ENCODE data around the gene TUG1.
A peak's percentile ranks its signal among the peaks of the same experiment; 100 is the strongest.

TUG1 gene

DNA sequence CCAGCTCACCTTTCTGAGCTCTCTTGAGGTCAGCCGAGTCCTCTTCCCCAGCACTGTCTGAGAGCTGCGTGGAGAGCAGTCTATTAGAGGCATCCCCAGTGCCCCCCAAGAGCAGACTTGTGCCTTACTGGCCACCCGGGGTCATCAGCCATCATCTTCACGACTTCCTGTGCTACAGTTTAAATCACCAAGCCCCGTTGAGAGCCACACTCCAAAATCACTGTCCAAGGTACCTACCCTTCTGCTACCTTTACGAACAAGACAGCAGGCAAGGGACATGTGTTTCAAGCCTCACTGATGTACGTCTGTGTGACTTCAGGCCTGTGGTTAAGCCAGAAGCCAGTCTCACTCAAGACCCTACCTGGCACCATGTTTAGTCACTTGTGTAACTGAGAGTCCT, 35.6 kb upstream of the TUG1 start:
- Mint-ChIP-seq H3K4me3 (no peak overlapping the region), H3K27ac (no peak overlapping the region), H3K27me3 (no peaks in the 10 kb centered on the region), H3K4me1 (ENCODE audit: low read depth in 2 of 2) (peaks cover 4 to 15% of the 10 kb centered on the region in 2 donors), H3K36me3 (ENCODE audit: insufficient read depth) (peaks cover 73% of the 10 kb centered on the region), H3K9me3 (no peaks in the 10 kb centered on the region)
- no peak for DNase-seq
- no peak for ATAC-seq (replicated peaks)

DNA sequence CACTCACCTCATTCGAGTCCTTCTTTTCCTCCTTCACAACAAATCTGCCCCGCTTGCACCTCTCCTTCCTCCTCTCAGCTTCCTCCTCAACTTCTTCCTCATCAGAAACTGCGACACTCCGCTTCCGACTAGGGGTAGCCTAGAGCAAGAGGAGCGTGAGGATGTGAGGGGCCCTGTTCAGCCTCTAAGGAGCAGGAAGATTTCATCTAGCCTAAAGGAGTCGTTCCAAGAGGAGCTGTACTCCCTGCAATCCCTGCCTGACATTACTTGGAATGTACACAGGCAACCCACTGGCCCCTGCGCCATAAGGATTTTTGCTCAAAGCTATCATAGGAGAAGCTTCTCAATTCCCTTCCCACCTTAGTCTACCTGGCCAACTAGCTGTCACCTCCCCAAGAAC, 35.0 kb upstream of the TUG1 start:
- DNase-seq (no peak), ATAC-seq (replicated peaks) (no peak)
- peaks cover 4 to 15% of the 10 kb centered on the region in 2 donors for H3K4me1 Mint-ChIP-seq (ENCODE audit: low read depth in 2 of 2)
- no peak overlapping the region for H3K4me3 Mint-ChIP-seq
- peak overlapping the region in 1 of 2 donors; percentile 60 for H3K27ac Mint-ChIP-seq
- no peaks in the 10 kb centered on the region for H3K9me3 Mint-ChIP-seq
- peaks cover 74% of the 10 kb centered on the region for H3K36me3 Mint-ChIP-seq (ENCODE audit: insufficient read depth)
- no peaks in the 10 kb centered on the region for H3K27me3 Mint-ChIP-seq

DNA sequence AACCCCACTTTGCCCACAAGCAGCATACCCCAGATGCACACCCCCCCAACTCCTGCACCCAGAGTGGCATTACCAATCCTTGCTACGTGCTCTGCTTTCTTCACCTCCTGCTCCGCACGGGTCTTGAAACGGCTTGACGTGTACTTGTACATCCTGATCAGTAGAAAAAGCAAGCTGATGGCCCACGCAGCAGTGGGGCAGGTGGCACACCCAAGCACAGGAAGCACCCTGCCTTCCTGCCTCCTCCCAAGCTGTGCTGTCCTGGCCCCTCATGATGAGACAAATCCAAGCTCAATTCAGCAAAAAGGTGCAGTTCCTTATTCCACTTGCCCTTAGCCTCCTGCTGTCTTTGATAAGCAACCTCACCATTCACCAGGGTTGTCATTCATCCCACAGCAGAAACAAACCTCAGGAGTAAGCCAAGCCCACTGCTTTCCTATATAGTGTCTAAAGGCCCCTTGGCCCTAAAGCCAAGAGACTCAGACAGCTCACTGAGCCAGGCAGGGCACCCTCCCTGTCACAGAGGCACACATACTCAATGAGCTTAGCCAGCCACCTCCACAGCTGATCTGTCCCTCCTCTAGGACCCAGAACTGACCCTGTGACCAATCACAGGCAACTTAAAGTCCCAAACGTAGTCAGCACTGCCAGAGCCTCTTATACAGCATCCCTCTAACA, 28.2 kb upstream of the TUG1 start:
- Mint-ChIP-seq H3K27ac (peak overlapping the region; percentile 89 to 91), H3K4me1 (ENCODE audit: low read depth in 2 of 2) (peaks cover 39 to 40% of the 10 kb centered on the region in 2 donors), H3K4me3 (peak overlapping the region; percentile 68 to 83), H3K9me3 (no peaks in the 10 kb centered on the region), H3K27me3 (no peaks in the 10 kb centered on the region), H3K36me3 (ENCODE audit: insufficient read depth) (peaks cover 64% of the 10 kb centered on the region)
- peak in 1 of 3 experiments; percentile 14 for DNase-seq
- ATAC-seq (replicated peaks), result peak; percentile 68

DNA sequence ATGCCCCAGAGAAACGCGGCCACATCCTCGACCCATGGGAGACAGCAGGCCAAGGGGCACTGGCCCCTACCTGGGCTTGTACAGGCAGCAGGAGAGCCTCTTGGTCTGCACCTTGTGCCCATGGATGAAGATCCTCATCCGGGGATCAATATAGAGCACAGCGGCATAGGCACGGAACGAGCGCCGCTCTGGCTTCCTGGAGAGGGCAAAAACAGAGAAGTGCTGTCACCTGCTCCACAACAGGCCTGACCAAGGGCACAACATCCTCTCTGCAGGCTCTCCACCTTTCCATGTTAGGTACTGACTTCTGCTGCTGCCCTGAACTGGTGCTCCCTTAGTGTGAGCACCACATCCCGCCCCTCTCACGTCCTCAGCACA, 27.7 kb upstream of the TUG1 start:
- ATAC-seq (replicated peaks) (no peak), DNase-seq (no peak)
- Mint-ChIP-seq H3K4me3 (peak overlapping the region; percentile 37 to 83), H3K36me3 (ENCODE audit: insufficient read depth) (peaks cover 61% of the 10 kb centered on the region), H3K9me3 (no peaks in the 10 kb centered on the region), H3K27me3 (no peaks in the 10 kb centered on the region), H3K4me1 (ENCODE audit: low read depth in 2 of 2) (peaks cover 39 to 40% of the 10 kb centered on the region in 2 donors), H3K27ac (peak overlapping the region; percentile 89 to 91)

DNA sequence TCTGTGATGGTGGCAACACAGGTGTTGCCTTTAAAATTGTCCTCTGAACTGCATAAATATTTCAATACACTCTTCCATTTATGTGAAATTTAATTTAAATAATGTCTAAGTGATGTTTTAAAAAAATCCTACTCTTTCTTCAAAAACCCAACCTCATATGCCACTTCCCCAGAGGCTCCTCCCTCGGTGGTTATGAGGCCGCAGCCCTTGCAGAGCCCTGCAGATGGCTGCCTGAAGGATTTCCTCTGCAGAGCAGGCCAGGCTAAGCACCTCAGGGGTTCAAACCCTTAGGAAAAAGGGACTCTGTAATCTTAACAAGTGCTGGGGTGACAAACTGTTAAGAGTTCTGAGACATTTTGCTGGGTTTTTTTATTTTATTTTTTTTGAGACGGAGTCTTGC, 25.7 kb upstream of the TUG1 start:
- no peaks in the 10 kb centered on the region for H3K27me3 Mint-ChIP-seq
- H3K36me3 Mint-ChIP-seq (ENCODE audit: insufficient read depth), result peaks cover 56% of the 10 kb centered on the region
- H3K4me3 Mint-ChIP-seq, result peak overlapping the region; percentile 7 to 50
- no peaks in the 10 kb centered on the region for H3K9me3 Mint-ChIP-seq
- H3K4me1 Mint-ChIP-seq (ENCODE audit: low read depth in 2 of 2), result peaks cover 39 to 40% of the 10 kb centered on the region in 2 donors
- peak; percentile 45 to 61 (median 55) for DNase-seq
- peak; percentile 93 for ATAC-seq (replicated peaks)
- peak overlapping the region in 1 of 2 donors; percentile 10 for H3K27ac Mint-ChIP-seq

DNA sequence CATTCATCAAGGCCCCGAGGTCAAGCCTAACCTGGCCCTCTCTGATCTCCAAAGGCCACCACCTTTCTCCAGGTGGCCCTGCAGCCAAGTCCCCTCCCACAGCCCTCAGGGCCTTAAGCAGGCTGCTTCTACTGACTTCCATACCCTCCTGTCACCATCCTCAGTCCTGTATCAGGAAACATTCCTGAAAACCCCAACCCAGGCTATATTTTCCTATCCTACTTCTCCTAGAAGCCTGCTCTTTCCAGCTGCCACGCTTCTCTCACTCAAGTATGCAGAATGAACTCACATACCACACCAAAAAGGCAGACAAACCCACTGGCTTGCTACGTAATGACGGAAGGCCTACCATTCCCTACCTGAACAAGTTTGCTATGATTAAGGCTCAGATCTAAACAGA, 24.1 kb upstream of the TUG1 start:
- Mint-ChIP-seq H3K9me3 (no peaks in the 10 kb centered on the region), H3K36me3 (ENCODE audit: insufficient read depth) (peaks cover 47% of the 10 kb centered on the region), H3K27ac (peak overlapping the region; percentile 4 to 31), H3K27me3 (no peaks in the 10 kb centered on the region), H3K4me3 (no peak overlapping the region), H3K4me1 (ENCODE audit: low read depth in 2 of 2) (peaks cover 36 to 37% of the 10 kb centered on the region in 2 donors)
- ATAC-seq (replicated peaks), result no peak
- DNase-seq, result no peak

DNA sequence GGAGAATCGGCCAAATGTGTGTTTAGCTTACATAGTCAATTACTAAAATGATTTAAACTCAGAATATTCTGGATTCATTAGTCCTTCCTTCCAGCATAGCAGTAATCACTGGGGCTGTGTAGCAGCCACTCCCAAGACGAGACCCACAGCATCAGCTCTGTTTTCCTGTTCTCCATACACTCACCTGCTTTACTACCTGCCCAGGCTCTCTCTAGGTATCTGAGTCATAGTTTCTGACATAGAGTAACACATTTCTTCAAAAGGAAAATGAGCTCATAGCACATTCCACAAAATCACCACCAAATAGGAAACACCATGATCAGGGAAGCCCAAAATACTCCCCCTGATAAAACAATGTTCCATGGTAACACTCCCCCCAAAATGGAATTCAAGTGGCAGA, 23.4 kb upstream of the TUG1 start:
- Mint-ChIP-seq H3K4me3 (no peak overlapping the region), H3K36me3 (ENCODE audit: insufficient read depth) (peaks cover 44% of the 10 kb centered on the region), H3K27me3 (no peaks in the 10 kb centered on the region), H3K9me3 (no peaks in the 10 kb centered on the region), H3K4me1 (ENCODE audit: low read depth in 2 of 2) (peaks cover 30 to 33% of the 10 kb centered on the region in 2 donors), H3K27ac (no peak overlapping the region)
- ATAC-seq (replicated peaks) (no peak), DNase-seq (no peak)

DNA sequence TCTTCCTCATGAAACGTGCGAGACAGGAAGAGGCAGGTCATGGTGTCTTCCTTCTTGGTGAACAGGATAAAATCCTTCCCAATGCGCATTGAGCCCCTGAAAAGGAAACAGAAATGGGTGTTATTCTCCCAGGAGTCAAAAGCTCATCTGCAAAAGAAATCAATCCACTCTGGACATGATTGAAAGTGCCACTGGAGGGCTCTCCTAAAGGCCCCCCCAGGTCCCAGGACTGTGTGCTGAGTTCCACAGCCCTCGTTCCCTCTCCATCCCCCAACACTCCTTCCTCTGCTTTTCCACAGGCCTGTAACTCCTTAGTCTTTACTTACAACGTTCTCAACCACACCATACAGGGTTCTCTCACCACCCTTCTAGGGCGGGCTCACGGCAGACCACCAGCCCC, 22.7 kb upstream of the TUG1 start:
- H3K27me3 Mint-ChIP-seq, result no peaks in the 10 kb centered on the region
- no peak for DNase-seq
- H3K9me3 Mint-ChIP-seq, result no peaks in the 10 kb centered on the region
- no peak overlapping the region for H3K4me3 Mint-ChIP-seq
- peaks cover 41% of the 10 kb centered on the region for H3K36me3 Mint-ChIP-seq (ENCODE audit: insufficient read depth)
- no peak for ATAC-seq (replicated peaks)
- peaks cover 24 to 26% of the 10 kb centered on the region in 2 donors for H3K4me1 Mint-ChIP-seq (ENCODE audit: low read depth in 2 of 2)
- no peak overlapping the region for H3K27ac Mint-ChIP-seq

DNA sequence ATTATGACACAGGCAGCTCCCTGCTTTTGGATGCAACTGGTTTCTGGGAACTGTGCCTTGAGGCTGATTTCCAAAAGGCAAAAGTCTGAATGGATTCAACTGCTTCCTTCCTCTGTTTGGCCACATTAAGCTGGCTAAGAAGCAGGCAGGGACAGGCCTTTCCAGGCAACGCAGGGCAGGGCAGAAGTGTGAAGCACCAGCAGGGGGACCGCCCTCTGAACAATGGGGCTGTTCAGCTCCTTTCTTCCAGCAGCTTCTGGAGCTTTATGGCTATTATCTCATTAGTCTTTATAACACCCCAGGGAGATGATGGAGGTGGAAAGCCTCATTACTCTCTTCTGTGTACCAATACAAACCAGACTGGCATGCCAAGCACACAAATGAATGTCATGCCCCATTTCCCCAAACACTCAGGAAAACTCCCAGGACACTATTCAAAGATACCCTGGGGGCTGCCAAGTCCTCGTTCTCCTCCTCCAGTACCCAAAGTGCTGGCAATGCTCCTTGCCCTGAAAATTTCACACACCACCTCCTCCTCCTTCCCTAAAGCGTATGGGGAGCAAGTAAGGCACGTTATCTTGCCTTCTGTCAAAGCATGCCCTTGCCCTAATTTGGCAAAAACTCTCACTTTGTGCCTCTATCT, 21.8 kb upstream of the TUG1 start:
- ATAC-seq (replicated peaks), result no peak
- Mint-ChIP-seq H3K36me3 (ENCODE audit: insufficient read depth) (peaks cover 35% of the 10 kb centered on the region), H3K9me3 (no peaks in the 10 kb centered on the region), H3K27ac (no peak overlapping the region), H3K4me1 (ENCODE audit: low read depth in 2 of 2) (peaks cover 17 to 18% of the 10 kb centered on the region in 2 donors), H3K27me3 (no peaks in the 10 kb centered on the region), H3K4me3 (no peak overlapping the region)
- no peak for DNase-seq

DNA sequence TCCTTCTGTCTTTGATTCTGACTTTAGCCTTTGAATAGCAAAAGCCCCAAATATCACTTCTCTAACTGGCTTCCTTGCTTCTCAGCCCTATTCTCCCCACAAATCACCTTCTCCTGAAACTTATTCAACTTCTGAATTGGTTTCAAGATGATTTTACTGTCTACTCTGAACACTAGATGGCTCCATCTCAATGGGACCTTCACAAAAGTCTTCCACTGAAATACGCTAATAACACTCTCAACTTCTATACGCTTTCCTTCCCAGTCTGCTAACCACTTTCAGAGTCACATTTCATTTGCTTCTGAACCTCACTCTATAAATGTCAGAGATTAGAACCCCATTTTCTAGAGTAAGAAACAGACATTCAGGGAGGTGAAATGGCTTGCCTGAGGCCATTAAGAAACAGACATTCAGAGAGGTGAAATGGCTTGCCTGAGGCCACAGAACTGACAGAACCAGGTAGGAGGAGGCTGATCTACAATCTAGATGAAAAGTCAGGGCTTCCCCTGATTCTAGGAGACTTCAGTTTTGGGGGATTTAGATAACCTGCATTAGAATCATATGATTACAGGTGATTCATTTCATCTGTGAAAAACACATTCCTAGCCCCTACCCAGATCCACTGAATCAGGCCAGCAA, 21.1 kb upstream of the TUG1 start:
- Mint-ChIP-seq H3K4me3 (no peak overlapping the region), H3K4me1 (ENCODE audit: low read depth in 2 of 2) (peaks cover 17 to 18% of the 10 kb centered on the region in 2 donors), H3K36me3 (ENCODE audit: insufficient read depth) (peaks cover 34% of the 10 kb centered on the region), H3K27me3 (no peaks in the 10 kb centered on the region), H3K9me3 (no peaks in the 10 kb centered on the region), H3K27ac (no peak overlapping the region)
- ATAC-seq (replicated peaks), result peak; percentile 25
- no peak for DNase-seq

DNA sequence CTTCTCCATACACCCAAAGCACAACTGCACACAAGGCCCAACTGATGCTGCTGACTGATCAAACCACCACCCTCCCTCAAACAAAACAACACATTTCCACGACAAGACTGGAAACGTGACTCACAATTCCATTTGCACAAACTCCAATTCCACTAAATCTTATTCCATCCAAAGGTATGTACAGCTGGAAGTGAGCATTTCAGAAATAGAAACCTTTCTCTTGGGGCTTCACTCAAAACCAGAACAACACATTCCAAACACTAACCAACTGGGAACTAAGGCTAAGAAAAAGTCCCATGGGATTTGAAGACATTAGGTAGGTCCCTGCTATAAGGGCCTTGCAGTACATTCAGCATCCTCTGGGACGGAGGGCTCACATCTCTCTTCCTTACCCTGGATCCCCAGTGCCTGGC, 20.1 kb upstream of the TUG1 start:
- ATAC-seq (replicated peaks) (no peak), DNase-seq (no peak)
- H3K9me3 Mint-ChIP-seq, result no peaks in the 10 kb centered on the region
- no peak overlapping the region for H3K27ac Mint-ChIP-seq
- H3K4me3 Mint-ChIP-seq, result no peak overlapping the region
- H3K36me3 Mint-ChIP-seq (ENCODE audit: insufficient read depth), result peaks cover 36% of the 10 kb centered on the region
- H3K27me3 Mint-ChIP-seq, result no peaks in the 10 kb centered on the region
- peaks cover 11% of the 10 kb centered on the region in 2 donors for H3K4me1 Mint-ChIP-seq (ENCODE audit: low read depth in 2 of 2)

DNA sequence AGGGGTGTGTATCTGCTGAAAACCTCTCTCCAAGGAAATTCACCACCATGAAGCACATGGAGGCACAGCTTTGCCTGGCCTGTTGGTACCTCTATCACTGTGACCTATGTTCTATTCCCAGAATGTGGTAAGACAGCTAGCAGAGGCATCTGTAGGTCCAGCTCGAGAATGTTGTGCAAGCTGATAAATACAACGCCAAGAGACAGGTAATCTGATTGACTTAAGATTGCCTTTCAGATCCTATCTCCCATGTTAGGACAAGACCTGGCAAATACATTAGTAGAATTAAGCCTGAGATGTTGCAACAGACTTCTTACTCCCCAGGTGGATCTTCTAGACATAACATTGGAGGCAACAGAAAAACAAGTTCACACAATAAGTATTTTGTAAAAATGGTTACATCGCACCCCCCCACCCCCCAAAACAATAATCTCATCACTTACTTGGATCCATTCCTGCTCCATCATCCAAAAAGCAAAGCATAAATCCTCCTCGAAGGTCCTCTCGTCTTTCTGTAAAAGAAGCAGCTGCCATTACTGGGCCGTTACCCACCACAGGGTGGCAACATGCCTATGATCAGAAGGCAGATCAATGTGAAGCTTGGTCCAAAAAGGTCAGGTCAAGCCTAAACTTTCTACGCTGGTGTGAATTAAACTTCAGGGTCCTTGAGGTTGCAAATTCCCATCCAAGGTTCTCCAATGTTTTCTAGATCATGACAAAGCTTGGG, 19.0 kb upstream of the TUG1 start:
- Mint-ChIP-seq H3K4me1 (ENCODE audit: low read depth in 2 of 2) (peaks cover 2% of the 10 kb centered on the region in 2 donors), H3K27me3 (no peaks in the 10 kb centered on the region), H3K4me3 (no peak overlapping the region), H3K36me3 (ENCODE audit: insufficient read depth) (peaks cover 35% of the 10 kb centered on the region), H3K9me3 (no peaks in the 10 kb centered on the region), H3K27ac (no peak overlapping the region)
- ATAC-seq (replicated peaks), result no peak
- no peak for DNase-seq

DNA sequence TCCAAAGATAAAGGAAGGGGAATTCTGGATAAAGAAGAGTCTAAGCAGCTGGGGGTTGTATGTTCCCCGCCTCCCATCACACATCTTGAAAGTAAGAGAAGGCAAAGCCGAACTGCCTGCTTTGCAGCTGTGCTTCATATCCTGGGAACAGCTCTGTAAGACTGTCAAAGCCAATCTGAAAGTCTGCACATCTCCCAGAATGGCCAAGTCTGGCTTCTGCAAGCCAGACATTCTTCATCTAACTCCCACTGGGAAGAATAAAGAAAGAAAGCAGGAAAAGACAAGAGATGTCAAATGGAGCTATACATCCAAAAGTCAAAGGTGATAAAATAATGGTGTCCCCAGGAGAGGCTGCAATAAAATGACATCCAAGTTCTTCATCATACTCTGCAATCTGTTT, 15.9 kb upstream of the TUG1 start:
- peaks cover 7 to 8% of the 10 kb centered on the region in 2 donors for H3K4me1 Mint-ChIP-seq (ENCODE audit: low read depth in 2 of 2)
- no peaks in the 10 kb centered on the region for H3K27me3 Mint-ChIP-seq
- H3K4me3 Mint-ChIP-seq, result no peak overlapping the region
- no peaks in the 10 kb centered on the region for H3K9me3 Mint-ChIP-seq
- H3K27ac Mint-ChIP-seq, result no peak overlapping the region
- ATAC-seq (replicated peaks), result no peak
- H3K36me3 Mint-ChIP-seq (ENCODE audit: insufficient read depth), result peaks cover 20% of the 10 kb centered on the region
- no peak for DNase-seq
